NK-92 (cell line): ENCODE results near the gene ZNF226.
"Not testable (repeated sequence)": the region's sequence is repeated elsewhere in the genome, so short reads cannot be mapped to it uniquely, and the experiment has no call there.

Source experiments
- DNase-seq: peaks from one replicate; lab custom pipeline; 2025; ENCODE audit not compliant: unreplicated experiment; lab: John Stamatoyannopoulos, UW

ZNF226 gene

DNA sequence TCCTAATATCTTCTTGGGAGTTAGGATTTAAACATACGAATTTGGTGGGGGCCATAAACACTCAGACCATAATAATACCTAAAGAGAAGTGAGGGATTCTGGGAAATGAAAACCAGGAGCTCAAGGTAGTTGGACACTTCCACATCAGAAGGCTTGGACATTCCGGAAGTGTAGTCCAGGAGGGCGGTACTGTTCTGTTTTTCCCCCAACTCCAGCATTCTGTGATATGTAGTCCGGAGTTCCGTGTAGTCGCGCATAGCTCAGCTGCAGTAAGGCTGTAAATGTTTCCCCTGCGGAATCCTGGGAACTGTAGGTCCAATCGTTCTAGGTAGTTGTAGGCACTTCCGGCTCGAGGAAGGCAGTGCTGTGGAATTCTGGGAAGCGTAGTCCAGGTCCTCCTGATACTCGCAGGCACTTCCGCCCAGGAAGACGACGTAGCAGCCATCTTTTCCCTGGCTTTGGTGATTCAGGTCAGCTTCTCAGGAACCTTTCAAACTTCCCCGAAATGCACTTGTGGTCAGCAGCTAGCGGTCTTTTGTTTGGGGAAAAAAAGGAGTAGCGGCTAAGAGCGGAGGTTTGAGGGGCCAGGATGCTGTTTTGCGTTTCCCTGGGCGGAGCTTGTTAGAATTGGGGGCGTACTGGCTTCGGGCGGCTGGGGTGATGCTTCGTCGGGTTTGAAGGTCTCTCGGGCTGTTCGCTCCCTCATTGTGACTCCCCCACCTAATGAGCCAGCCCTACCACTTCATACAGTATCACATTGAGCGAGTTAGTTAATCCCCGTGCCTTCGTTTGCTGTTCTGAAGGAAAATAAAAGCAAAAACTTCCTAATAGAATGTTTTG is at the start of gene ZNF226:
Gene ZNF226, plus strand, starts transcription at position 428 of the 840 bp plus-strand sequence. CDS start 4,981 bp downstream, outside the sequence.
- peak; percentile 13 for DNase-seq

DNA sequence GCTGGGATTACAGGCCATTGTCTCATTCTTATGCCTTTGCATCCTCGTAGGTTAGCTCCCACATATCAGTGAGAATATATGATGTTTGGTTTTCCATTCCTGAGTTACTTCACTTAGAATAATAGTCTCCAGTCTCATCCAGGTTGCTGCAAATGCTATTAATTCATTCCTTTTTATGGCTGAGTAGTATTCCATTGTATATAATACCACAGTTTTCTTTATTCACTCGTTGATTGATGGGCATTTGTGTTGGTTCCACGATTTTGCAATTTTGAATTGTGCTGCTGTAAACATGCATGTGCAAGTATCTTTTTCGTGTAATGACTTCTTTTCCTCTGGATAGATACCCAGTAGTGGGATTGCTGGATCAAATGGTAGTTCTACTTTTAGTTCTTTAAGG is 43.7 kb upstream of the ZNF226 start:
- not testable (repeated sequence) for DNase-seq

- no peak for DNase-seq
Measured at GRCh38 chr19:44131955-44132354, 32.9 kb upstream of the ZNF226 start.

DNA sequence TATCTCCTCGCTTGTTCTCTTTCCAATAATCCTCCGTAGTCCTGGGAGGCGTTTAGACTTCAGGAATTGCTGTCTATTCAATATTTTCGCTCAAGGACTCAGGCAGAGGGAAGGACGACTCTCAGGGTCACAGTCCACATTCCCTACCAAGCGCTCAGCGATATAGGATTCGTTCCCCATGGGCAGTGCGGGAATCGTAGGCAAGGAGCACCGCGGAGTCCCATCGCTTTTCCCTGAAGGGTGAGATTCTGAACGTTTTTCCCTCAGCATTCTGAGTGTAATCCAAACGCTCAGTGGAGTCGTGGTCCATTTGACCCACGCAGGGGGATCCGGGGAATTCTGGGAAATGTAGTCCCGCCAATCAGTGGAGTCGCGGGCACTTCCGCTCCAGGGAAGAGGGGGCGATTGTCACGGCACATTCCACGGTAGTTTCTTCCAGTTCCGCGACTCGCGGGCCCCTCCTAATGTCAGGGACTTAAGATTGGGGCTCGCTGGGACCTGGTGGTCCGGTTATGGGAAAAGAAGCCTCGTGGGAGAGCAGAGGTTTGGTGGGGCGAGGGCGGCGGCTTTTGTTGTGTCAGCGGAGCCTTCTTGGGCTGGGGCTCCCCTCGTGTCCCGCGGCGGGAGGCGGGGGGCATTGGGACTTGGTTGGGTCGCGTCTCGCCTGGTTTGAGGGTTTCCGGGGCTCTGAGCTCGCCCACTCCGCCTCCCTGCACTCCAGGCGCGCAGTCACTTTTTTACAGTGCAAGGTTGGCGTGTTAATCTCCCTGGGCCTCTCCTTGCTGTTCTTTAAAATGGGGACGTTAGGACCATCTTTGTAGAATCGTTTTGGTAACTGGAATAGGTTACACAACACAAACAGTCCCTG is 23.5 kb upstream of the ZNF226 start, which contains the start of gene ZNF234:
Gene ZNF234, plus strand, starts transcription at position 364 of the 868 bp plus-strand sequence. CDS start 3,079 bp downstream, outside the sequence.
- no peak for DNase-seq

GRCh38 chr19:44142059-44142433 is 22.9 kb upstream of the ZNF226 start:
- DNase-seq = no peak

GRCh38 chr19:44149776-44150175 is 15.1 kb upstream of the ZNF226 start:
- no peak for DNase-seq

DNA sequence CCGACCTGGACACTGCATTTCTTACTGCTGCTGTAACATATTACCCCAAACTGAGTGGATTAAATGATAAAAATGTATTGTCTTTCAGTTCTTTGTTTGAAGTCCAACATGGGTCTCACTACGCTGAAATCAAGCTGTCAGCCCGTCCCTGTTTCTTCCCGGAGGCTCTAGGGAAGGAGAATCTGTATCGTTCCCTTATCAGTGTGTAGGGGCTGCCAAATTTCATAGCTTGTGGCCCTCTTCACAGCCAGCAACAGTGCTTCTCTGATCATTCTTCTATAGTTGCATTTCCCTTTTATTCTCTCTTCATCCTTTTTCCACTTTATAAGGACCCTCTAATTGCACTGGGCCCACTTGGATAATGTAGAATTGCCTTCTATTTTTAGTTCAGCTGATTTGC is 13.4 kb upstream of the ZNF226 start:
- no peak for DNase-seq

DNA sequence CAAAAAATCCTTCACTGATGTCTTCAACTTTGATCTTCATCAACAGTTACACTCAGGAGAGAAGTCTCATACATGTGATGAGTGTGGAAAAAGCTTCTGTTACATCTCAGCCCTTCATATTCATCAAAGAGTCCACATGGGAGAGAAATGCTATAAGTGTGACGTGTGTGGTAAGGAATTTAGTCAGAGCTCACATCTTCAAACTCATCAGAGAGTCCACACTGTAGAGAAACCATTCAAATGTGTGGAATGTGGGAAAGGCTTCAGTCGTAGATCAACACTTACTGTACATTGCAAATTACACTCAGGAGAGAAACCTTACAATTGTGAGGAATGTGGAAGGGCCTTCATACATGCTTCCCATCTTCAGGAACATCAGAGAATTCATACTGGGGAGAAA is 8.4 kb upstream of the ZNF226 start:
- DNase-seq = no peak

GRCh38 chr19:44163789-44164188 is 1.1 kb upstream of the ZNF226 start:
- no peak for DNase-seq

GRCh38 chr19:44164327-44164672 is 600 bp upstream of the ZNF226 start:
- no peak for DNase-seq

GRCh38 chr19:44170660-44171059 is 5.8 kb downstream of the ZNF226 start:
- not testable (repeated sequence) for DNase-seq

DNA sequence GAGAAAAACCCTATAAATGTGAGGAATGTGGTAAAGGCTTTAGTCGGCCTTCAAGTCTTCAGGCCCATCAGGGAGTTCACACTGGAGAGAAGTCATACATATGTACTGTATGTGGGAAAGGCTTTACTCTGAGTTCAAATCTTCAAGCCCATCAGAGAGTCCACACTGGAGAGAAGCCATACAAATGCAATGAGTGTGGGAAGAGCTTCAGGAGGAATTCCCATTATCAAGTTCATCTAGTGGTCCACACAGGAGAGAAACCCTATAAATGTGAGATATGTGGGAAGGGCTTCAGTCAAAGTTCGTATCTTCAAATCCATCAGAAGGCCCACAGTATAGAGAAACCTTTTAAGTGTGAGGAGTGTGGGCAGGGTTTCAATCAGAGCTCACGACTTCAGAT is 11.7 kb downstream of the ZNF226 start:
- DNase-seq = no peak

DNA sequence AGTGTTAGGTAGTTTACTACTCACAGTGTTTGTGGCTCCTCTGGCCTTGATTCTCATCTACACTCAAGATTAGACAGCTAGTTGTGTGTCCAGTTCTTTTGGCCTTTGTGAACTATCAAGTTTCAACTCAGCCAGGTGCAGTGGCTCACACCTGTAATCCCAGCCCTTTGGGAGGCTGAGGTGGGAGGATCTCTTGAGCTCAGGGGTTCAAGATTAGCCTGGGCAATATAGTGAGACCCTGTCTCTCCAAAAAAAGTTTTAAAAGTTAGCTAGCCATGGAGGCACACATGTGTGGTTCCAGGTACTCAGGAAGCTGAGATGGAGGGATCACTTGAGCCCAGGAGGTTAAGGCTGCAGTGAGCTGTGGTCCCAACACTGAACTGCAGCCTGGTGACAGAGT is 16.1 kb downstream of the ZNF226 start:
- DNase-seq = no peak

- no peak for DNase-seq
Measured at GRCh38 chr19:44182145-44182544, 17.2 kb downstream of the ZNF226 start.

DNA sequence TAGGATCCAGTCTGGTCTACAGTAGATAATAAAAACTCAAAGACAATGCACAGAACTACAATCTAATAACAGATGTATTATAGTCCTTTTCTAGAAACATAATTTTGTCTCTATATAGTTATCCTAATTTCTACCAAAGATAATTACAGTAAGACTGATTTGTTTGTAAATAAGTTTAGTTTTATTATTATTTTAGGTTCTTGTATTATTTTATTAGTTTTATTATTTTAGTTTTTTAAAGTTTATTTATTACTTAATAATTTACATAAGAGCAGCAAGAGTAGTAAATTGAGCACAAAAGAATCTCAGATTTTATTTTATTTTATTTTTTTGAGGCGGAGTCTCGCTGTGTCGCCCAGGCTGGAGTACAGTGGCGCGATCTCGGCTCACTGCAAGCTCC is 25.1 kb downstream of the ZNF226 start:
- no peak for DNase-seq

DNA sequence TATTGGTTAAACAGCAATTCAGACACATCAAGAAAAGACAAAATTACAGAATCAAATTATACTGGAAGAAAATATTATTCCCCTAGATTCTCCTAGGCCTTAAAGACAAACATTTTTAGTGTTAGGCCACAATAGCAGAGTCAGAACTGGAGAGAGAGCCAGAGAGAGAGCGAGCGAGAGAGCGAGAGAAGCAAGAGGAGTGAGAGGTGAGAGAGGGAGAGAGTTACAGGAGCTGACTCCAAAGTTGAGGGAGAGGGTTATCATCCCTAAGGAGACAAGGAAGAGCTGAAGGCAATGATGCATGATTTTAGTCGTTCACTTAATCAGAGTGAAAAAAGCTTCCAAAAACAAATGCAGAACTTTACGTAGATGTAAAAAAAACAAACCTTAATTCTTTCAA is 27.2 kb downstream of the ZNF226 start:
- DNase-seq = no peak

DNA sequence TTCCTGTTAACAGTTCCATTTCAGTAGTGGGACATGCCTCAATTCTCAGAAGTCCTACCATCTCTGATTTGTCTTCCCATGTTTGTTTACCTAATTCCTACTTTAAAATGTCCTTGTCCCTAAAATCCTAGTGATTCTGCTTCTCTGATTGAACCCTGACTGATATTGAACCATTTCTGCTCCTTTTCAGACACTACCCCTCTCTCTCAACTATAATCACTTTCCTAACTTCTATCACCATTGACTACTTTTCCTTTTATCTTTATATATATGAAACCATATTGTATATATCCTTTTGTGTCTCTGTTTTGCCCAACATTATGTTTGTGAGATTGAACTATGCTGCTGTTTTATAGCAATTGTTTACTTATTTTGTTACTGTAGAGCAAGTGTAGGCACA is 31.9 kb downstream of the ZNF226 start:
- no peak for DNase-seq

DNA sequence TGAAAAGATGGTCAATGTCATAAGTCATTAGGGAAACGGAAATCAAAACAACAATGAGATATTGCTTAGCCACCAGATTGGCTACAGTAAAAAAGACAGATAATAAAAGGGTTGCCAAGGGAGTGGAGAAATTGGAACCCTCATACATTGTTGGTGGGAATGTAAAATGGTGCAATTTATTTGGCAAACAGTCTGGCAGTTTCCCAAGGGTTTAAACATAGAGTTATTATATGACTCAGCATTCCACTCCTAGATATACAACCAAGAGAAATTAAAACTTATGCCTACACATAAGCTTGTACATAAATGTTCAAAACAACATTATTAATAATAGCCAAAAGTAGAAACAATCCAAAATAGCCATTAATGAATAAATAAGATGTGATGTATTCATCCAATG is 37.6 kb downstream of the ZNF226 start:
- DNase-seq = no peak

DNA sequence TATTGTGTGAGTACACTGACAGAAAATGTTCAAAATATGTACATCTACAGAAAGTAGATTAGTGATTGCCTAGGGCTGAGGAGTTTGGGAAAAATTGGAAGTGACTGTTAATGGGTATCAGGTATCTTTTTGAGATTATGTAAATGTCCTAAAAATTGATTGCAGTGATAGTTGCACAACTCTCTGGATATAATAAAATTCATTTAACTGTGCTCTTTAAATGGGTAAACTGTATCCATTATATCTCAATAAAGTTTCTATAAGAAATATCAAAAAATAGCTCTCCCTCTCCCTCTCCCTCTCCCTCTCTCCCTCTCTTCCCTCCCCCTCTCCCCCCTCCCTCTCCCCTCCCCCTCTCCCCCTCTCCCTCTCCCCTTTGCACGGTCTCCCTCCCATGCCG is 38.1 kb downstream of the ZNF226 start:
- no peak for DNase-seq

- not testable (repeated sequence) for DNase-seq
Measured at GRCh38 chr19:44203877-44204276, 39.0 kb downstream of the ZNF226 start.

- DNase-seq = no peak
Measured at GRCh38 chr19:44204772-44205171, 39.9 kb downstream of the ZNF226 start.
